ENCODE measurements around the gene OR2B2. TPM values are rescaled to one million over a fixed set of nuclear protein-coding genes. Genes with fewer than 3 reads are reported as not detected.

Gene OR2B2
- total RNA-seq, 2 experiments from 2014 or later, result not detected

GRCh38 chr6:27868311-27868710, 43.9 kb downstream of the OR2B2 start:
- Mint-ChIP-seq H3K36me3 (ENCODE audit: low read depth) (peaks cover 20% of the 10 kb centered on the region), H3K9me3 (no peaks in the 10 kb centered on the region), H3K4me1 (ENCODE audit: low read depth) (peaks cover 31% of the 10 kb centered on the region), H3K27me3 (no peaks in the 10 kb centered on the region), H3K27ac (peak overlapping the region; percentile 98), H3K4me3 (no peak overlapping the region)
- TF ChIP-seq CTCF (IDR thresholded peaks at IDR 0.05), result no peak
- ChIA-PET CTCF (interaction anchor here (5.3 to 12.6 kb wide), 2 partner anchors 27 to 31 kb away, joined by 39 to 157 read pairs; a partner anchor contains a TSS), POLR2A (interaction anchor here (3.1 to 21.5 kb wide), 9 partner anchors 15 to 1652 kb away, joined by 9 to 1105 read pairs (median 281); a partner anchor contains a TSS)
- ATAC-seq (no peak), DNase-seq (no peak)
- intact Hi-C loops (cut with micrococcal nuclease), result no loop called here

GRCh38 chr6:27867945-27868300, 44.3 kb downstream of the OR2B2 start:
- CTCF ChIA-PET, result interaction anchor here (1.0 to 12.6 kb wide), 3 partner anchors 27 to 45 kb away, joined by 3 to 157 read pairs (median 39); a partner anchor contains a TSS
- peaks cover 31% of the 10 kb centered on the region for H3K4me1 Mint-ChIP-seq (ENCODE audit: low read depth)

GRCh38 chr6:27867051-27867944, 44.9 kb downstream of the OR2B2 start:
- H3K36me3 Mint-ChIP-seq (ENCODE audit: low read depth), result peaks cover 18% of the 10 kb centered on the region
- POLR2A ChIA-PET, result interaction anchor here (0.7 to 21.5 kb wide), 28 partner anchors 9 to 1841 kb away, joined by 3 to 1105 read pairs (median 9); a partner anchor contains a TSS
- H3K4me1 Mint-ChIP-seq (ENCODE audit: low read depth), result peaks cover 36% of the 10 kb centered on the region
- H3K9me3 Mint-ChIP-seq, result no peaks in the 10 kb centered on the region
- H3K27ac Mint-ChIP-seq, result peak overlapping the region; percentile 98
- ATAC-seq, result peak; percentile 31
- CTCF ChIA-PET, result interaction anchor here (1.0 to 12.6 kb wide), 4 partner anchors 28 to 58 kb away, joined by 3 to 157 read pairs (median 26); a partner anchor contains a TSS
- intact Hi-C loops (cut with micrococcal nuclease), result loop anchor here (2.0 kb wide), 1 partner anchor 58 kb away; a partner anchor contains a TSS
- TF ChIP-seq CTCF (IDR thresholded peaks at IDR 0.05), result no peak
- peak; percentile 91 for DNase-seq
- H3K4me3 Mint-ChIP-seq, result peak overlapping the region; percentile 91
- no peaks in the 10 kb centered on the region for H3K27me3 Mint-ChIP-seq

More at GRCh38 chr6:27867945-27868300, 44.3 kb downstream of the OR2B2 start:
- Mint-ChIP-seq H3K27ac (peak overlapping the region; percentile 98), H3K36me3 (ENCODE audit: low read depth) (peaks cover 18% of the 10 kb centered on the region), H3K9me3 (no peaks in the 10 kb centered on the region), H3K27me3 (no peaks in the 10 kb centered on the region), H3K4me3 (peak overlapping the region; percentile 91)
- intact Hi-C loops (cut with micrococcal nuclease), result loop anchor here (2.0 kb wide), 1 partner anchor 59 kb away; a partner anchor contains a TSS
- no peak for TF ChIP-seq CTCF (IDR thresholded peaks at IDR 0.05)
- DNase-seq (no peak), ATAC-seq (no peak)
- POLR2A ChIA-PET, result interaction anchor here (0.8 to 21.5 kb wide), 18 partner anchors 10 to 1841 kb away, joined by 3 to 1105 read pairs (median 20); a partner anchor contains a TSS

- DNase-seq (peak; percentile 83), ATAC-seq (peak; percentile 25)
- Mint-ChIP-seq H3K4me3 (peak overlapping the region; percentile 91), H3K4me1 (ENCODE audit: low read depth) (peaks cover 32% of the 10 kb centered on the region), H3K27me3 (no peaks in the 10 kb centered on the region), H3K27ac (peak overlapping the region; percentile 98), H3K9me3 (no peaks in the 10 kb centered on the region), H3K36me3 (ENCODE audit: low read depth) (peaks cover 15% of the 10 kb centered on the region)
- POLR2A ChIA-PET, result interaction anchor here (0.6 to 21.5 kb wide), 37 partner anchors 7 to 1840 kb away, joined by 3 to 1105 read pairs (median 9); a partner anchor contains a TSS
- no peak for TF ChIP-seq CTCF (IDR thresholded peaks at IDR 0.05)
- intact Hi-C loops (cut with micrococcal nuclease), result loop anchor here (2.0 kb wide), 1 partner anchor 58 kb away; a partner anchor contains a TSS
- CTCF ChIA-PET, result interaction anchor here (3.2 to 12.6 kb wide), 3 partner anchors 29 to 57 kb away, joined by 13 to 157 read pairs (median 39); a partner anchor contains a TSS
These were observed 45.7 kb downstream of the OR2B2 start for GRCh38 chr6:27866357-27867050.

All from activated CD8-positive, alpha-beta T cell treated with anti-CD3 and anti-CD28 coated beads for 36 hours (primary cell).